Natural killer cell (primary cell): ENCODE results near the gene CTPS1. TPM values are rescaled to one million over a fixed set of nuclear protein-coding genes. Genes with fewer than 3 reads are reported as not detected.

Experiments
- ATAC-seq, 3 donors: fragments of 150-1000 bp in 2 of 3; fragments of 200-7000 bp in 1 of 3; cut with Tn5 transposase; 1 replicate in 1 of 3; 2 replicates in 2 of 3; pipeline ENCODE4 v1.10.0; 2021; ENCODE audit warnings: mild to moderate bottlenecking in 2 of 3, moderate library complexity in 2 of 3
- DNase-seq, 2 donors: peaks; one replicate each; pipeline versions ENCODE4 v3.0.0 to v3.0.0-alpha.2; 2013 to 2021; ENCODE audit warnings: mixed read lengths in 1 of 2
- H3K27ac ChIP-seq: one replicate; pipeline ENCODE4 v1.5.1; 2013; ENCODE audit warnings: mild to moderate bottlenecking, low read length
- H3K27me3 ChIP-seq: one replicate; pipeline ENCODE4 v1.6.1; 2013; ENCODE audit warnings: low read length; ENCODE audit not compliant: control insufficient read depth, insufficient read depth
- H3K36me3 ChIP-seq: one replicate; pipeline ENCODE4 v1.6.1; 2013; ENCODE audit warnings: low read length; ENCODE audit not compliant: control insufficient read depth, insufficient read depth
- H3K4me1 ChIP-seq: one replicate; pipeline ENCODE4 v1.6.1; 2013; ENCODE audit warnings: low read length; ENCODE audit not compliant: control insufficient read depth, insufficient read depth
- H3K4me3 ChIP-seq: one replicate; pipeline ENCODE4 v1.5.1; 2013; ENCODE audit warnings: low read length
- H3K9me3 ChIP-seq: one replicate; pipeline ENCODE4 v1.6.1; 2013; ENCODE audit warnings: low read length; ENCODE audit not compliant: control insufficient read depth, insufficient read depth
- H3K27ac Mint-ChIP-seq, 2 donors: one replicate each; pipeline ENCODE4 v1.8.0; 2022; ENCODE audit warnings: mild to moderate bottlenecking in 2 of 2, mixed read lengths in 2 of 2, moderate library complexity in 1 of 2
- H3K27me3 Mint-ChIP-seq, 2 donors: one replicate each; pipeline ENCODE4 v1.8.0; 2022; ENCODE audit warnings: low read depth in 2 of 2, mixed read lengths in 2 of 2
- H3K36me3 Mint-ChIP-seq: one replicate; pipeline ENCODE4 v1.8.0; 2022; ENCODE audit warnings: mixed read lengths
- H3K4me1 Mint-ChIP-seq, 2 donors: one replicate each; pipeline ENCODE4 v1.8.0; 2022; ENCODE audit warnings: mixed read lengths in 2 of 2
- H3K4me3 Mint-ChIP-seq: one replicate; pipeline ENCODE4 v1.8.0; 2022; ENCODE audit warnings: mild to moderate bottlenecking, moderate library complexity, mixed read lengths
- H3K9me3 Mint-ChIP-seq, 2 donors: one replicate each; pipeline ENCODE4 v1.8.0; 2022; ENCODE audit warnings: mixed read lengths in 2 of 2
- CTCF ChIP-seq: fragments of 200-600 bp; IDR thresholded peaks from one replicate; pipeline ENCODE4 v1.8.0; 2022; ENCODE audit warnings: antibody characterized with exemption
- WGBS: methylation state at CpG from one replicate; pipeline ENCODE4 v1.1.7; 2013; ENCODE audit warnings: missing lambda C conversion rate; ENCODE audit not compliant: insufficient coverage; 5-methylcytosine and 5-hydroxymethylcytosine counted together
- intact Hi-C: fragments of 100-400 bp; cut with micrococcal nuclease; formaldehyde crosslinking; loops from one replicate; pipeline ENCODE4 v1.14.2; 2022
- total RNA-seq, 4 donors: library from RNA; stranded (reverse); fragments of 120-200 nt in 1 of 4; gene quantifications; one replicate each; pipeline versions ENCODE4 v1.2.3 to v1.2.4, GENCODE V29; 2013 to 2022

CTPS1 gene
- total RNA-seq, 3 donors from 2014 or later (not counting 1 experiment from before 2014, with no cell fraction given) = 90.5 to 128 (median 99.0) TPM

GRCh38 chr1:41025979-41026819 lies 46.7 kb downstream of the CTPS1 start:
- no peaks in the 10 kb centered on the region for H3K36me3 Mint-ChIP-seq
- Histone ChIP-seq H3K27me3 (no peaks in the 10 kb centered on the region), H3K27ac (no peak overlapping the region), H3K4me1 (peaks cover 8% of the 10 kb centered on the region), H3K4me3 (no peak overlapping the region), H3K36me3 (peaks cover 12% of the 10 kb centered on the region), H3K9me3 (no peaks in the 10 kb centered on the region)
- H3K4me3 Mint-ChIP-seq = no peak overlapping the region
- 97% methylated on average over 4 of the region's 4 CpGs for WGBS
- DNase-seq (no peak), ATAC-seq (peak in 1 of 3 donors; percentile 16)
- TF ChIP-seq CTCF = no peak
- H3K9me3 Mint-ChIP-seq = no peaks in the 10 kb centered on the region
- no peaks in the 10 kb centered on the region for H3K27me3 Mint-ChIP-seq
- peaks cover 5 to 12% of the 10 kb centered on the region in 2 donors for H3K4me1 Mint-ChIP-seq
- intact Hi-C loops = no loop called here
- H3K27ac Mint-ChIP-seq = peak overlapping the region in 1 of 2 donors; percentile 13

- no peak for ATAC-seq
- intact Hi-C loops = no loop called here
- TF ChIP-seq CTCF = no peak
- over 99% methylated on average over 10 of the region's 10 CpGs for WGBS
- H3K27me3 ChIP-seq = no peaks in the 10 kb centered on the region
- Mint-ChIP-seq H3K9me3 (no peaks in the 10 kb centered on the region), H3K4me1 (peaks cover 5 to 7% of the 10 kb centered on the region in 2 donors), H3K36me3 (no peaks in the 10 kb centered on the region), H3K27me3 (no peaks in the 10 kb centered on the region), H3K4me3 (no peak overlapping the region), H3K27ac (no peak overlapping the region)
- peaks cover 8% of the 10 kb centered on the region for H3K4me1 ChIP-seq
- peaks cover 18% of the 10 kb centered on the region for H3K36me3 ChIP-seq
- no peak for DNase-seq
- no peak overlapping the region for H3K27ac ChIP-seq
- H3K4me3 ChIP-seq = no peak overlapping the region
- H3K9me3 ChIP-seq = no peaks in the 10 kb centered on the region
Observed at GRCh38 chr1:41028034-41028642, 48.6 kb downstream of the CTPS1 start.

- Mint-ChIP-seq H3K27me3 (no peaks in the 10 kb centered on the region), H3K4me3 (no peak overlapping the region), H3K36me3 (no peaks in the 10 kb centered on the region), H3K9me3 (no peaks in the 10 kb centered on the region), H3K27ac (no peak overlapping the region), H3K4me1 (peaks cover 5 to 6% of the 10 kb centered on the region in 2 donors)
- no peak overlapping the region for H3K27ac ChIP-seq
- H3K4me1 ChIP-seq = peaks cover 6% of the 10 kb centered on the region
- H3K4me3 ChIP-seq = no peak overlapping the region
- no peak for DNase-seq
- no peaks in the 10 kb centered on the region for H3K9me3 ChIP-seq
- WGBS = 94% methylated on average over 8 of the region's 8 CpGs
- TF ChIP-seq CTCF = no peak
- intact Hi-C loops = no loop called here
- ATAC-seq = no peak
- H3K27me3 ChIP-seq = no peaks in the 10 kb centered on the region
- peaks cover 18% of the 10 kb centered on the region for H3K36me3 ChIP-seq
Observed at GRCh38 chr1:41030872-41031616, 51.5 kb downstream of the CTPS1 start.
